IMR-90 (cell line): ENCODE results near the gene OSCP1. TPM values are rescaled to one million over a fixed set of nuclear protein-coding genes. Genes with fewer than 3 reads are reported as not detected.
"Not testable (repeated sequence)": the region's sequence is repeated elsewhere in the genome, so short reads cannot be mapped to it uniquely, and the experiment has no call there.

Experiments used
- ATAC-seq: fragments of 200-7000 bp; cut with Tn5 transposase; 2 replicates; pipeline ENCODE4 v1.9.1; 2020; ENCODE audit warnings: low read depth, mild to moderate bottlenecking, moderate library complexity
- BruUV-seq: library from RNA; stranded (reverse); fragments of 400-500 nt; replicated peaks from 2 replicates; lab custom pipeline; 2021; lab: Mats Ljungman, UMichigan
- CTCF ChIA-PET: fragments of 300-600 bp; formaldehyde crosslinking; extraction: SDS; loops from one replicate; lab custom pipeline; 2021; ENCODE audit warnings: antibody characterized with exemption; lab: Yijun Ruan, JAX
- POLR2A ChIA-PET: fragments of 300-600 bp; sonication (Branson Sonifier 250); formaldehyde crosslinking; loops from one replicate; lab custom pipeline; 2022; ENCODE audit warnings: antibody characterized with exemption; ENCODE audit not compliant: unreplicated experiment; lab: Charles Lee
- DNase-seq: peaks from one replicate; pipeline ENCODE4 v3.0.0; 2013
- H2AFZ ChIP-seq: replicated peaks from 2 replicates; pipeline ENCODE3; 2013; ENCODE audit warnings: low read length, mild to moderate bottlenecking; ENCODE audit not compliant: poor library complexity
- H2AK5ac ChIP-seq: 2 replicates; pipeline ENCODE4 v1.6.1; 2013; ENCODE audit warnings: low read depth, low read length, inconsistent platforms
- H2AK9ac ChIP-seq: replicated peaks from 2 replicates; pipeline ENCODE3; 2013; ENCODE audit warnings: mild to moderate bottlenecking, low read depth, low read length, moderate library complexity; ENCODE audit not compliant: poor library complexity
- H2BK120ac ChIP-seq: 2 replicates; pipeline ENCODE4 v1.6.1; 2013; ENCODE audit warnings: low read depth, low read length, inconsistent platforms
- H2BK15ac ChIP-seq: 3 replicates; pipeline ENCODE4 v1.6.1; 2013; ENCODE audit warnings: low read depth, low read length, inconsistent platforms
- H2BK20ac ChIP-seq: 2 replicates; pipeline ENCODE4 v1.6.1; 2013; ENCODE audit warnings: low read depth, mild to moderate bottlenecking, inconsistent platforms, low read length, moderate library complexity
- H2BK5ac ChIP-seq: 2 replicates; pipeline ENCODE4 v1.6.1; 2013; ENCODE audit warnings: mild to moderate bottlenecking, low read depth, low read length, inconsistent platforms; ENCODE audit not compliant: poor library complexity, severe bottlenecking
- H3K14ac ChIP-seq: replicated peaks from 2 replicates; pipeline ENCODE4 v1.6.1; 2013; ENCODE audit warnings: low read depth, low read length, inconsistent platforms
- H3K18ac ChIP-seq: 2 replicates; pipeline ENCODE4 v1.6.1; 2013; ENCODE audit warnings: low read depth, low read length, control low read depth
- H3K23ac ChIP-seq: 2 replicates; pipeline ENCODE4 v1.6.1; 2013; ENCODE audit warnings: low read depth, low read length, inconsistent platforms
- H3K27ac ChIP-seq: 2 replicates; pipeline ENCODE4 v1.5.1; 2013; ENCODE audit warnings: mild to moderate bottlenecking, control low read depth, low read length; ENCODE audit not compliant: insufficient read depth
- H3K27me3 ChIP-seq: 2 replicates; pipeline ENCODE4 v1.6.1; 2013; ENCODE audit warnings: low read length; ENCODE audit not compliant: control insufficient read depth, insufficient read depth
- H3K36me3 ChIP-seq: 2 replicates; pipeline ENCODE4 v1.6.1; 2013; ENCODE audit warnings: low read length, mixed read lengths; ENCODE audit not compliant: control insufficient read depth, insufficient read depth
- H3K4ac ChIP-seq: 2 replicates; pipeline ENCODE4 v1.6.1; 2013; ENCODE audit warnings: low read depth, low read length, inconsistent platforms
- H3K4me1 ChIP-seq: 2 replicates; pipeline ENCODE4 v1.6.1; 2013; ENCODE audit warnings: low read length, mixed read lengths; ENCODE audit not compliant: control insufficient read depth, insufficient read depth
- H3K4me2 ChIP-seq: 2 replicates; pipeline ENCODE4 v1.6.1; 2013; ENCODE audit warnings: low read depth, mild to moderate bottlenecking, control low read depth, low read length, moderate library complexity
- H3K4me3 ChIP-seq: 2 replicates; pipeline ENCODE4 v1.5.1; 2013; ENCODE audit warnings: low read depth, mild to moderate bottlenecking, control low read depth, low read length, moderate library complexity; ENCODE audit not compliant: insufficient read depth
- H3K56ac ChIP-seq: 2 replicates; pipeline ENCODE4 v1.6.1; 2013; ENCODE audit warnings: low read length, inconsistent platforms; ENCODE audit not compliant: insufficient read depth; ENCODE audit errors: extremely low read depth
- H3K79me1 ChIP-seq, 2 experiments: 2 replicates each; pipeline ENCODE4 v1.6.1; 2013; ENCODE audit warnings: low read length in 2 of 2, inconsistent platforms in 1 of 2, low read depth in 1 of 2
- H3K9ac ChIP-seq: 2 replicates; pipeline ENCODE4 v1.6.1; 2013; ENCODE audit warnings: low read depth, low read length, control low read depth
- H3K9me1 ChIP-seq: 2 replicates; pipeline ENCODE4 v1.6.1; 2013; ENCODE audit warnings: low read length, inconsistent platforms; ENCODE audit not compliant: insufficient read depth
- H3K9me3 ChIP-seq: 2 replicates; pipeline ENCODE4 v1.6.1; 2013; ENCODE audit warnings: low read length; ENCODE audit not compliant: control insufficient read depth, insufficient read depth
- H4K20me1 ChIP-seq: 2 replicates; pipeline ENCODE4 v1.6.1; 2013; ENCODE audit warnings: low read length, inconsistent platforms; ENCODE audit not compliant: insufficient read depth
- H4K5ac ChIP-seq: 2 replicates; pipeline ENCODE4 v1.6.1; 2013; ENCODE audit warnings: mild to moderate bottlenecking, low read depth, low read length, control low read depth
- H4K8ac ChIP-seq, 2 experiments: 2 replicates each; pipeline ENCODE4 v1.6.1; 2013; ENCODE audit warnings: low read depth in 2 of 2, low read length in 2 of 2, control low read depth in 1 of 2, inconsistent platforms in 1 of 2
- H4K91ac ChIP-seq: 2 replicates; pipeline ENCODE4 v1.6.1; 2013; ENCODE audit warnings: low read depth, low read length, inconsistent platforms; ENCODE audit not compliant: insufficient read depth
- WGBS, 2 experiments: methylation state at CpG; one replicate each; pipeline versions ENCODE4 v1.1.5 to v1.1.7; 2013; ENCODE audit warnings: missing lambda C conversion rate in 2 of 2; ENCODE audit not compliant: insufficient read length in 1 of 2; ENCODE audit errors: extremely low coverage in 2 of 2; 5-methylcytosine and 5-hydroxymethylcytosine counted together
- dilution Hi-C: fragments of 300-500 bp; cut with HindIII; formaldehyde crosslinking; loops from one replicate; pipeline ENCODE4 v1.14.3; 2018; ENCODE audit warnings: low sequenced_read_pairs; ENCODE audit not compliant: unreplicated experiment
- in situ Hi-C: fragments of 300-500 bp; cut with MboI; formaldehyde crosslinking; loops from 3 replicates; pipeline ENCODE4 v1.14.3; 2019; ENCODE audit warnings: low sequenced_read_pairs, inconsistent platforms, mixed read lengths
- intact Hi-C: fragments of 100-400 bp; cut with micrococcal nuclease; formaldehyde crosslinking; loops from 2 replicates; pipeline ENCODE4 v1.10.0; 2022
- polyA plus RNA-seq, 3 experiments: library from polyadenylated mRNA; depleted of rRNA; stranded (reverse); fragments of >200 nt; gene quantifications; 2 replicates each; pipeline ENCODE4 v1.2.3, GENCODE V29; 2012; ENCODE audit warnings: low replicate concordance in 1 of 3
- total RNA-seq: library from RNA; depleted of rRNA; stranded (reverse); fragments of >200 nt; gene quantifications from 2 replicates; pipeline ENCODE4 v1.2.3, GENCODE V29; 2012

The OSCP1 gene
- total and polyA plus RNA-seq, 2 of the 4 experiments (the other 2 are of a cell fraction), result 7.8 to 11.8 TPM

DNA sequence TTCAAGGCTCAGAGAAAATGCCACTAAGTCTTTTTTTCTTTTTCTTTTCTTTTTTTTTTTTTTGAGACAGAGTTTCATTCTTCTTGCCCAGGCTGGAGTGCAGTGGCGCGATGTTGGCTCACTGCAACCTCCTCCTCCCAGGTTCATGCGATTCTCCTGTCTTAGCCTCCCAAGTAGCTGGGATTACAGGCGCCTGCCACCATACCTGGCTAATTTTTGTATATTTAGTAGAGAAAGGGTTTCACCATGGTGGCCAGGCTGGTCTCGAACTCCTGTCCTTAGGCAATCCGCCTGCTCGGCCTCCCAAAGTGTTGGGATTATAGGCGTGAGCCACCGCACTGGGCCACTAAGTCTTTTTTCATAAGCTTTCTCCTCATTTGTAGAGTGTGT, 37.1 kb upstream of the OSCP1 start:
- H3K14ac ChIP-seq, H4K5ac ChIP-seq, intact Hi-C loops, H2BK15ac ChIP-seq, H4K20me1 ChIP-seq, H2BK20ac ChIP-seq, DNase-seq, H2BK5ac ChIP-seq, H3K9me3 ChIP-seq, H2AK5ac ChIP-seq, POLR2A ChIA-PET, H3K4ac ChIP-seq, H3K9me1 ChIP-seq, H4K91ac ChIP-seq, H2AK9ac ChIP-seq, BruUV-seq, H2BK120ac ChIP-seq, H3K79me1 ChIP-seq, H3K36me3 ChIP-seq, H3K9ac ChIP-seq, H3K27ac ChIP-seq, H3K18ac ChIP-seq, H2AFZ ChIP-seq, H3K56ac ChIP-seq, dilution Hi-C loops, in situ Hi-C loops, H3K4me3 ChIP-seq, ATAC-seq, H4K8ac ChIP-seq, H3K23ac ChIP-seq, CTCF ChIA-PET, H3K4me1 ChIP-seq, H3K4me2 ChIP-seq: not testable (repeated sequence)
- 60% methylated on average over 1 of the region's 9 CpGs; no CpG with 5 or more reads in 1 of the 2 experiments for WGBS, 2 experiments
- peaks cover 30% of the 10 kb centered on the region for H3K27me3 ChIP-seq
